Muscle of leg (tissue), 11 donors: ENCODE measurements around the gene FKBP6. TPM values are rescaled to one million over a fixed set of nuclear protein-coding genes. Genes with fewer than 3 reads are reported as not detected.
"Not testable (repeated sequence)": the region's sequence is repeated elsewhere in the genome, so short reads cannot be mapped to it uniquely, and the experiment has no call there.

Experiments used
- DNase-seq: peaks from one replicate; pipeline ENCODE4 v3.0.0; 2013
- H3K27ac ChIP-seq: one replicate; pipeline ENCODE4 v1.5.1; 2013; ENCODE audit warnings: mild to moderate bottlenecking, low read length, control low read depth
- H3K27me3 ChIP-seq: one replicate; pipeline ENCODE4 v1.6.1; 2013; ENCODE audit warnings: low read length; ENCODE audit not compliant: control insufficient read depth, insufficient read depth
- H3K36me3 ChIP-seq: one replicate; pipeline ENCODE4 v1.6.1; 2013; ENCODE audit warnings: low read length; ENCODE audit not compliant: control insufficient read depth, insufficient read depth
- H3K4me1 ChIP-seq: one replicate; pipeline ENCODE4 v1.6.1; 2013; ENCODE audit warnings: low read length; ENCODE audit not compliant: control insufficient read depth, insufficient read depth
- H3K4me3 ChIP-seq: one replicate; pipeline ENCODE4 v1.5.1; 2013; ENCODE audit warnings: low read length, control low read depth
- H3K9me3 ChIP-seq: replicated peaks from 2 replicates; pipeline ENCODE4 v1.6.1; 2013; ENCODE audit warnings: low read depth, low read length; ENCODE audit not compliant: control insufficient read depth
- WGBS: methylation state at CpG from one replicate; pipeline ENCODE4 v1.1.5; 2013; ENCODE audit warnings: missing lambda C conversion rate; ENCODE audit not compliant: insufficient coverage; 5-methylcytosine and 5-hydroxymethylcytosine counted together
- polyA plus RNA-seq, 8 donors: library from polyadenylated mRNA; unstranded; fragments of 120-200 nt; gene quantifications; one replicate each; pipeline versions ENCODE4 v1.2.1 to v1.2.3, GENCODE V29; 2013; ENCODE audit warnings: inconsistent platforms in 1 of 8, low replicate concordance in 1 of 8; ENCODE audit not compliant: insufficient read length in 8 of 8, insufficient read depth in 1 of 8
- total RNA-seq: library from RNA; stranded (reverse); fragments of 120-200 nt; gene quantifications from one replicate; pipeline ENCODE4 v1.2.4, GENCODE V29; 2013

Gene FKBP6
- total and polyA plus RNA-seq, 9 donors: 0.20 to 0.57 (median 0.28) TPM; not detected in 3

- not testable (repeated sequence) for H3K4me3 ChIP-seq
Observed at GRCh38 chr7:73323434-73324080, 4.4 kb upstream of the FKBP6 start.

GRCh38 chr7:73324081-73324845 lies 3.7 kb upstream of the FKBP6 start:
- H3K9me3 ChIP-seq, H3K27ac ChIP-seq, H3K36me3 ChIP-seq, H3K4me3 ChIP-seq, H3K27me3 ChIP-seq, H3K4me1 ChIP-seq: not testable (repeated sequence)
- 18% methylated on average over 21 of the region's 31 CpGs for WGBS
- DNase-seq: peak; percentile 63

More at GRCh38 chr7:73323434-73324080, 4.4 kb upstream of the FKBP6 start:
- H3K9me3 ChIP-seq, H3K4me1 ChIP-seq, H3K36me3 ChIP-seq, H3K27ac ChIP-seq, DNase-seq, H3K27me3 ChIP-seq: not testable (repeated sequence)
- WGBS: 60% methylated on average over 1 of the region's 5 CpGs

DNA sequence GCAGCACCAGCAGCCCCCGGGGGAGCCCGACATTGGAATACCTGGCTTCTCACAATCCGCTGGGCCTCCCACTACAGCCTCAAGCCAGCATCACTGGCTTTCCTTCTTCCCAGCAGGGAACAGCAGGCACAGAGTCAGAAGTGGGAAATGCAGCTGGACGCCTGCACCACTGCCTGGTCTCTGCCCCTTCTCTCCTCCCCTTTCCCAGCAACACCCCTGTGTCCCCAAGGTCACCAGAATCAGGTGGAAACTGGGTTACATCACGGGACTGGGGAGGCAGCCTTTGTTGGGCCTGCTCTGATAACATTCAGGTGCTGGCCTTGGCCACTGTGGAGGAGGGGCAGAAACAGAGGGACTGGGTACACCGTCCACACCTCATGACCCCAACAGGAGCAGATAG lies 2.5 kb upstream of the FKBP6 start:
- not testable (repeated sequence) for H3K27ac ChIP-seq, H3K27me3 ChIP-seq, DNase-seq, H3K4me3 ChIP-seq, H3K4me1 ChIP-seq, H3K36me3 ChIP-seq, H3K9me3 ChIP-seq
- WGBS: 80% methylated on average over 3 of the region's 6 CpGs

- not testable (repeated sequence) for H3K27me3 ChIP-seq, H3K27ac ChIP-seq, DNase-seq, H3K4me1 ChIP-seq, H3K4me3 ChIP-seq, H3K9me3 ChIP-seq, H3K36me3 ChIP-seq
- 87% methylated on average over 3 of the region's 13 CpGs for WGBS
Observed at GRCh38 chr7:73327449-73327848, 512 bp upstream of the FKBP6 start.

GRCh38 chr7:73328696-73329095 lies 735 bp downstream of the FKBP6 start:
- H3K36me3 ChIP-seq: no peaks in the 10 kb centered on the region
- no peak overlapping the region for H3K27ac ChIP-seq
- no peaks in the 10 kb centered on the region for H3K27me3 ChIP-seq
- WGBS: 93% methylated on average over 5 of the region's 10 CpGs
- H3K9me3 ChIP-seq: no peaks in the 10 kb centered on the region
- H3K4me3 ChIP-seq: no peak overlapping the region
- no peak for DNase-seq
- peaks cover 3% of the 10 kb centered on the region for H3K4me1 ChIP-seq

DNA sequence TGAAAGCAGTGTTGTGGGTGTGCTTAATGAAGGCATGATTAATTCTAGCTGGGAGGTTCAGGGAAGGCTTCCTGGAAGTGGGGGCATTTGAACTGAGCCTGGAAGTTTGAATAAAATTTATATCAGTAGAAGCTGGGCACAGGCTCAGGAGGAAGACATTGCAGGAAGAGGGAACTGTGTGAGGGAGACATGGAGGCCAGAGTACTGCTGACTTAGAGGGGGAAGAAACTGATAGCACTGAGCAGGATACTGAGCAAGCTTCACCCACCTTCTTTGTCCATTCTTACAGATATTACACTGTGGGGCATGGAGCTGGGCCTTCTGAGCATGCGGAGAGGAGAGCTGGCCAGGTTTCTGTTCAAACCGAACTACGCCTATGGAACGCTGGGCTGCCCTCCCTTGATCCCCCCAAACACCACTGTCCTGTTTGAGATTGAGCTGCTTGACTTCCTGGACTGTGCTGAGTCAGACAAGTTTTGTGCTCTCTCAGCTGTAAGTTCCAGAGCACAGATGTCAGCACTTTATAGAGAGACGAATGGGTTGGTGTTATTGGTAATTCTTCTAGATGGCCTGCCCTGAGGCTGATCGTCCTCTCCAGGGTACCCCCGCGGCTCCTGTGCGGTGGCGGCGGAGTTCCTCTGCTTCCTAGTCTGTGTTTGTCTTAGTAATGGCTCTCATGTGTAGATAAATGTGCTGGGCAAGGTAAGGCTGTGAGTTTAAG lies 2.1 kb downstream of the FKBP6 start:
- Histone ChIP-seq H3K4me1 (no peaks in the 10 kb centered on the region), H3K27me3 (no peaks in the 10 kb centered on the region), H3K27ac (no peak overlapping the region), H3K9me3 (no peaks in the 10 kb centered on the region), H3K36me3 (no peaks in the 10 kb centered on the region), H3K4me3 (no peak overlapping the region)
- DNase-seq: peak; percentile 65
- 19% methylated on average over 6 of the region's 11 CpGs for WGBS

GRCh38 chr7:73330772-73331171 lies 2.8 kb downstream of the FKBP6 start:
- no peaks in the 10 kb centered on the region for H3K27me3 ChIP-seq
- H3K36me3 ChIP-seq: no peaks in the 10 kb centered on the region
- WGBS: 46% methylated on average over 4 of the region's 6 CpGs
- no peak overlapping the region for H3K27ac ChIP-seq
- H3K9me3 ChIP-seq: no peaks in the 10 kb centered on the region
- DNase-seq: no peak
- H3K4me3 ChIP-seq: no peak overlapping the region
- no peaks in the 10 kb centered on the region for H3K4me1 ChIP-seq

- Histone ChIP-seq H3K4me1 (no peaks in the 10 kb centered on the region), H3K27ac (no peak overlapping the region), H3K9me3 (no peaks in the 10 kb centered on the region), H3K4me3 (no peak overlapping the region), H3K27me3 (no peaks in the 10 kb centered on the region), H3K36me3 (no peaks in the 10 kb centered on the region)
- WGBS: 73% methylated on average over 3 of the region's 6 CpGs
- DNase-seq: no peak
Observed at GRCh38 chr7:73332447-73332846, 4.5 kb downstream of the FKBP6 start.

GRCh38 chr7:73338321-73338720 lies 10.4 kb downstream of the FKBP6 start:
- no peak for DNase-seq
- no peaks in the 10 kb centered on the region for H3K9me3 ChIP-seq
- no peak overlapping the region for H3K4me3 ChIP-seq
- no peaks in the 10 kb centered on the region for H3K27me3 ChIP-seq
- H3K4me1 ChIP-seq: peaks cover 6% of the 10 kb centered on the region
- 80% methylated on average over 1 of the region's 10 CpGs for WGBS
- H3K27ac ChIP-seq: no peak overlapping the region
- H3K36me3 ChIP-seq: no peaks in the 10 kb centered on the region

DNA sequence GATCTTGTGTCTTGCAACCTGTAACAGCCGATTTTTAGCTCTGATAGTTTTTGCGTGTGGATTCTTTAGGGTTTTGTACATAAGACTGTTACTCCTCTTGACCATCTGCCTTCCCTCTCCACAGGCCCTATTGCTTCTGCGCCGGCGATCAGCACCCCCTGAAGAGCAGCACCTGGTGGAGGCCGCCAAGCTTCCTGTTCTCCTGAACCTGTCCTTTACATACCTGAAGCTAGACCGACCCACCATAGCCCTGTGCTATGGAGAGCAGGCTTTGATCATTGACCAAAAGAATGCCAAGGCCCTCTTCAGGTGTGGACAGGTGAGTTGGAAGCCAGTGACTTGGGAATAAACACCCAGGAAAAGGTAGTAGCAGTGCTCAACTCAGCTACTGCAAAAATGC lies 12.6 kb downstream of the FKBP6 start:
- Histone ChIP-seq H3K9me3 (no peaks in the 10 kb centered on the region), H3K4me3 (no peak overlapping the region), H3K4me1 (peaks cover 12% of the 10 kb centered on the region), H3K27me3 (no peaks in the 10 kb centered on the region), H3K36me3 (no peaks in the 10 kb centered on the region), H3K27ac (no peak overlapping the region)
- WGBS: no CpG with 5 or more reads among the region's 7 CpGs
- DNase-seq: no peak
